GM21390 (cell line): ENCODE results near the gene COG7.
"Not testable (repeated sequence)": the region's sequence is repeated elsewhere in the genome, so short reads cannot be mapped to it uniquely, and the experiment has no call there.

ENCODE experiments used
- ATAC-seq: cut with Tn5 transposase; IDR thresholded peaks from one replicate; pipeline ENCODE4 v1.9.1; 2021; ENCODE audit not compliant: unreplicated experiment

Gene COG7

GRCh38 chr16:23410176-23410575 lies 42.8 kb downstream of the COG7 start:
- no peak for ATAC-seq

- no peak for ATAC-seq
Observed at GRCh38 chr16:23409522-23409921, 43.5 kb downstream of the COG7 start.

GRCh38 chr16:23408823-23409298 lies 44.1 kb downstream of the COG7 start:
- no peak for ATAC-seq

- ATAC-seq: no peak
Observed at GRCh38 chr16:23408242-23408822, 44.7 kb downstream of the COG7 start.

GRCh38 chr16:23407436-23408127 lies 45.4 kb downstream of the COG7 start:
- no peak for ATAC-seq

- no peak for ATAC-seq
Observed at GRCh38 chr16:23406546-23407240, 46.3 kb downstream of the COG7 start.

- no peak for ATAC-seq
Observed at GRCh38 chr16:23406024-23406423, 47.0 kb downstream of the COG7 start.

GRCh38 chr16:23403547-23403946 lies 49.4 kb downstream of the COG7 start:
- no peak for ATAC-seq

- no peak for ATAC-seq
Observed at GRCh38 chr16:23402100-23402499, 50.9 kb downstream of the COG7 start.

- no peak for ATAC-seq
Observed at GRCh38 chr16:23401139-23401538, 51.9 kb downstream of the COG7 start.

- not testable (repeated sequence) for ATAC-seq
Observed at GRCh38 chr16:23400447-23400846, 52.5 kb downstream of the COG7 start.

- ATAC-seq: no peak
Observed at GRCh38 chr16:23398987-23399805, 53.8 kb downstream of the COG7 start.

- no peak for ATAC-seq
Observed at GRCh38 chr16:23397464-23397863, 55.5 kb downstream of the COG7 start.

- ATAC-seq: no peak
Observed at GRCh38 chr16:23395732-23396131, 57.3 kb downstream of the COG7 start.

GRCh38 chr16:23394141-23394831 lies 58.7 kb downstream of the COG7 start:
- no peak for ATAC-seq

GRCh38 chr16:23392223-23392600 lies 60.8 kb downstream of the COG7 start:
- no peak for ATAC-seq

GRCh38 chr16:23391381-23392222 lies 61.4 kb downstream of the COG7 start:
- no peak for ATAC-seq

GRCh38 chr16:23389936-23390335 lies 63.1 kb downstream of the COG7 start:
- ATAC-seq: not testable (repeated sequence)

- no peak for ATAC-seq
Observed at GRCh38 chr16:23389201-23389600, 63.8 kb downstream of the COG7 start.

- no peak for ATAC-seq
Observed at GRCh38 chr16:23388786-23389185, 64.2 kb downstream of the COG7 start.
